Activated B cell treated with CpG ODN at 0.5 μM for 24 hours (primary cell): ENCODE results near the gene SGSH. TPM values are rescaled to one million over a fixed set of nuclear protein-coding genes. Genes with fewer than 3 reads are reported as not detected.
A peak's percentile ranks its signal among the peaks of the same experiment; 100 is the strongest.

ENCODE experiments used
- ATAC-seq: fragments of 200-7000 bp; cut with Tn5 transposase; one replicate; pipeline ENCODE4 v1.10.0; 2021; ENCODE audit warnings: low read depth, mild to moderate bottlenecking, moderate library complexity
- CTCF ChIA-PET: fragments of 350-600 bp; sonication (Branson Sonifier 250); formaldehyde crosslinking; loops from one replicate; lab custom pipeline; 2021; ENCODE audit warnings: antibody characterized with exemption; lab: Charles Lee
- POLR2A ChIA-PET: fragments of 350-600 bp; sonication (Branson Sonifier 250); formaldehyde crosslinking; loops from one replicate; lab custom pipeline; 2021; ENCODE audit warnings: antibody characterized with exemption; lab: Charles Lee
- DNase-seq: peaks from one replicate; pipeline ENCODE4 v3.0.0; 2022
- H3K27ac Mint-ChIP-seq: one replicate; pipeline ENCODE4 v1.8.0; 2020; ENCODE audit warnings: mixed read lengths
- H3K27me3 Mint-ChIP-seq: one replicate; pipeline ENCODE4 v1.8.0; 2021; ENCODE audit warnings: mixed read lengths
- H3K36me3 Mint-ChIP-seq: one replicate; pipeline ENCODE4 v1.8.0; 2021; ENCODE audit warnings: low read depth, mixed read lengths
- H3K4me1 Mint-ChIP-seq: one replicate; pipeline ENCODE4 v1.8.0; 2021; ENCODE audit warnings: mixed read lengths
- H3K4me3 Mint-ChIP-seq: one replicate; pipeline ENCODE4 v1.8.0; 2020; ENCODE audit warnings: mild to moderate bottlenecking, mixed read lengths
- H3K9me3 Mint-ChIP-seq: one replicate; pipeline ENCODE4 v1.8.0; 2020; ENCODE audit warnings: mixed read lengths
- CTCF ChIP-seq: fragments of 200-600 bp; IDR thresholded peaks from one replicate; pipeline ENCODE4 v1.8.0; 2022; ENCODE audit warnings: antibody characterized with exemption, mild to moderate bottlenecking
- intact Hi-C: fragments of 100-400 bp; cut with micrococcal nuclease; formaldehyde crosslinking; loops from one replicate; pipeline ENCODE4 v1.15.1; 2024
- total RNA-seq: library from RNA; stranded (reverse); gene quantifications from 2 replicates; pipeline ENCODE4 v1.2.3, GENCODE V29; 2022

Gene SGSH
- total RNA-seq, 1 donor from 2014 or later = 41.3 TPM

GRCh38 chr17:80220736-80221215 lies 643 bp upstream of the SGSH start:
- peak overlapping the region; percentile 76 for H3K4me3 Mint-ChIP-seq
- peaks cover 20% of the 10 kb centered on the region for H3K4me1 Mint-ChIP-seq
- CTCF ChIA-PET = no interaction called here
- no peak for ATAC-seq
- H3K36me3 Mint-ChIP-seq = peaks cover 19% of the 10 kb centered on the region
- DNase-seq = no peak
- intact Hi-C loops = no loop called here
- POLR2A ChIA-PET = interaction anchor here (0.7 to 1.7 kb wide), 4 partner anchors 32 to 1003 kb away, joined by 3 to 5 read pairs (median 3); partner anchors contain the start of gene RNF213
- no peak overlapping the region for H3K27ac Mint-ChIP-seq
- no peak for TF ChIP-seq CTCF
- H3K27me3 Mint-ChIP-seq = no peaks in the 10 kb centered on the region
- H3K9me3 Mint-ChIP-seq = no peaks in the 10 kb centered on the region

GRCh38 chr17:80219763-80220053 lies 425 bp downstream of the SGSH start:
- Mint-ChIP-seq H3K4me3 (peak overlapping the region; percentile 90), H3K36me3 (peaks cover 27% of the 10 kb centered on the region), H3K4me1 (peaks cover 20% of the 10 kb centered on the region), H3K9me3 (no peaks in the 10 kb centered on the region), H3K27ac (peak overlapping the region; percentile 92), H3K27me3 (no peaks in the 10 kb centered on the region)
- no peak for TF ChIP-seq CTCF
- ATAC-seq (peak; percentile 22), DNase-seq (no peak)
- ChIA-PET POLR2A (interaction anchor here (0.7 to 2.0 kb wide), 3 partner anchors 41 to 136 kb away, joined by 5 to 17 read pairs (median 5); partner anchors contain the start of gene RNF213), CTCF (interaction anchor here (0.7 to 2.8 kb wide), 2 partner anchors 24 to 33 kb away, joined by 3 to 10 read pairs; no protein-coding TSS in a partner anchor)
- intact Hi-C loops = loop anchor here (1.0 to 2.0 kb wide), 3 partner anchors 33 to 72 kb away; partner anchors contain the start of gene EIF4A3

- CTCF ChIA-PET = interaction anchor here (0.7 to 2.8 kb wide), 2 partner anchors 23 to 34 kb away, joined by 3 to 10 read pairs; no protein-coding TSS in a partner anchor
Observed at GRCh38 chr17:80219013-80219762, 945 bp downstream of the SGSH start.

GRCh38 chr17:80218391-80218790 lies 1.7 kb downstream of the SGSH start:
- H3K4me3 Mint-ChIP-seq = peak overlapping the region; percentile 90
- TF ChIP-seq CTCF = no peak
- ChIA-PET POLR2A (interaction anchor here (0.6 to 2.0 kb wide), 5 partner anchors 19 to 361 kb away, joined by 3 to 17 read pairs (median 6); no protein-coding TSS in a partner anchor), CTCF (interaction anchor here (2.8 kb wide), 1 partner anchor 22 kb away, joined by 10 read pairs; no protein-coding TSS in a partner anchor)
- no peaks in the 10 kb centered on the region for H3K9me3 Mint-ChIP-seq
- ATAC-seq (no peak), DNase-seq (no peak)
- H3K27ac Mint-ChIP-seq = no peak overlapping the region
- H3K36me3 Mint-ChIP-seq = peaks cover 32% of the 10 kb centered on the region
- peaks cover 21% of the 10 kb centered on the region for H3K4me1 Mint-ChIP-seq
- H3K27me3 Mint-ChIP-seq = no peaks in the 10 kb centered on the region
- intact Hi-C loops = loop anchor here (2.0 kb wide), 1 partner anchor 34 kb away; no protein-coding TSS in a partner anchor

More at GRCh38 chr17:80219013-80219762, 945 bp downstream of the SGSH start:
- peaks cover 20% of the 10 kb centered on the region for H3K4me1 Mint-ChIP-seq
- H3K36me3 Mint-ChIP-seq = peaks cover 32% of the 10 kb centered on the region
- peak; percentile 75 for DNase-seq
- ATAC-seq = peak; percentile 89
- no peak for TF ChIP-seq CTCF
- peak overlapping the region; percentile 92 for H3K27ac Mint-ChIP-seq
- H3K9me3 Mint-ChIP-seq = no peaks in the 10 kb centered on the region
- peak overlapping the region; percentile 90 for H3K4me3 Mint-ChIP-seq
- POLR2A ChIA-PET = interaction anchor here (0.7 to 2.0 kb wide), 6 partner anchors 20 to 362 kb away, joined by 5 to 17 read pairs (median 6); partner anchors contain the start of gene RNF213
- intact Hi-C loops = loop anchor here (1.0 to 2.0 kb wide), 3 partner anchors 34 to 72 kb away; partner anchors contain the start of gene EIF4A3
- H3K27me3 Mint-ChIP-seq = no peaks in the 10 kb centered on the region
